NOMO-1 treated with dmso at 0.1 percent for 144 hours (cell line): ENCODE measurements around the gene SCRN2.

ENCODE experiments used
- DNase-seq: peaks from one replicate; lab custom pipeline; 2025; ENCODE audit not compliant: unreplicated experiment; lab: John Stamatoyannopoulos, UW

Gene SCRN2

GRCh38 chr17:47840742-47841487 lies at the start of gene SCRN2:
TSS of gene SCRN2 (minus strand) at chr17:47841273. CDS start at chr17:47840843, 430 bp downstream.
- DNase-seq = peak; percentile 77

- DNase-seq = peak; percentile 34
These were observed 48.9 kb upstream of the SCRN2 start for GRCh38 chr17:47889734-47890529.

- no peak for DNase-seq
These were observed 47.2 kb upstream of the SCRN2 start for GRCh38 chr17:47888293-47888692.

GRCh38 chr17:47884905-47885730 lies 44.0 kb upstream of the SCRN2 start:
- DNase-seq = no peak

GRCh38 chr17:47884427-47884740 lies 43.3 kb upstream of the SCRN2 start:
- no peak for DNase-seq

GRCh38 chr17:47883589-47884426 lies 42.7 kb upstream of the SCRN2 start:
- DNase-seq = no peak

GRCh38 chr17:47882695-47883588 lies 41.9 kb upstream of the SCRN2 start:
- no peak for DNase-seq

GRCh38 chr17:47882247-47882646 lies 41.2 kb upstream of the SCRN2 start:
- no peak for DNase-seq

GRCh38 chr17:47879776-47880454 lies 38.8 kb upstream of the SCRN2 start:
- no peak for DNase-seq

GRCh38 chr17:47879028-47879585 lies 38.0 kb upstream of the SCRN2 start:
- DNase-seq = no peak

- DNase-seq = no peak
These were observed 37.3 kb upstream of the SCRN2 start for GRCh38 chr17:47878203-47879027.

- DNase-seq = no peak
These were observed 36.4 kb upstream of the SCRN2 start for GRCh38 chr17:47877368-47878034.

GRCh38 chr17:47875011-47875985 lies 34.2 kb upstream of the SCRN2 start:
- no peak for DNase-seq

- DNase-seq = no peak
These were observed 32.4 kb upstream of the SCRN2 start for GRCh38 chr17:47873200-47874090.

- no peak for DNase-seq
These were observed 31.6 kb upstream of the SCRN2 start for GRCh38 chr17:47872651-47873161.
